Activated CD4-positive, alpha-beta T cell treated with anti-CD3 and anti-CD28 coated beads for 4 hours (primary cell): ENCODE measurements around the gene FKBP1A.

Experiments used
- DNase-seq, 2 donors: peaks; one replicate each; pipeline ENCODE4 v3.0.0-alpha.2; 2020

FKBP1A gene

DNA sequence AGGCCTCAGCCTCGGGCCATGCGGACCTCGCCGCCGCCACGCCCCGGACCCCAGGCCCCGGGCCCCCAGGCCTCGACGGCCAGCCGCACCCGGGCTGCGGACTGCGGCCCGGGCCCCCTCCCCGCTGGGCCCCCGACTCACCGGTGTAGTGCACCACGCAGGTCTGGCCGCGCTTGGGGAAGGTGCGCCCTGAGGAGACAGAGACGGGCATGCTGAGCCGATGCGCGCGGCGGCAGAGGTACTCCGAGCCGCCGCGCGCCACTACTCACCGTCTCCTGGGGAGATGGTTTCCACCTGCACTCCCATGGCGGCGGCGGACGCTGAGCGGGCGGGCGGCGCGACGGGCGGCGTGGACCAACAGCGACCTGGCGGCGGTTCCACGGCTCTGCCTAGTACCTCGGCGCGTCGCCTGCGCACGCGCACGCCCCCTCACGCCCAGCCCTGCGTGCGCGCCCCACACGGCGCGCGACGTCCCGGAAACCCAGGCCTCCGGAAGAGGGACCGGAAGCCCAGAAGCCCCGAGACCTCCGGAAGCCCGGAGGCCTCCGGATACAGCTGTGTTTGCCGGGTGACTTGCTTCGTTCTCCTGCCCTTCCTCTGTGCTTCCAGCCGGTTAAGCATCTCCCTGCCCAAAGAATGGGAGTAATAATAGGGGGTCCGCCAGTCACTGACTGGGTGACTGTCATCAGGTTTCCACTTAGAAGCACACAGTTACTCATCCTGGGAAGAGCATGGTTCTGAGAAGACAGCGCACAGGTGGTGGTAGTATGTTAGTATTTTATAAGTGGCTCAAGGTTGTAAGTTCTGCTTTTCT lies at the start of gene FKBP1A:
Gene FKBP1A, minus strand, starts transcription at position 362 of the 814 bp plus-strand sequence. Its CDS starts 56 bp downstream, at position 306.
- peak; percentile 86 to 88 for DNase-seq

DNA sequence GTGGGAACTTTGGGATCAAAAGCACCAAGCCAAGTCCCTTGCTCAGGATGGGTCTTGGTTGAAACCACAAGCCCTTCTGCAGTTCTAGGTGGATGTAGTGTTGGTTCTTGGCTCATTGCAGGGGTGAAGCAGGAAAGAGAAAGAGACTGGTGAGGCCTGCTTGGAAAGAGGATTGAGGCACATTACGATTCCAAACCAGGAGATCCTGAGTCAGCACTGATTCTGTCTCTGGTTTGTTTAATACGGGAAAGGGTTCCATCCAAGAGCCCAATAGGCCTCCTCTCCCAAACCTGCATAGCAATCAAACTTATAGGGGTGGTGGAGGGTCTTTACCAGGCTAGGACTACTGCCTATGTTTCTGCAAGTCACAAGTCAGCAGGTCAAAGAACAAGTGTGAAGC lies 49.5 kb upstream of the FKBP1A start:
- no peak for DNase-seq

DNA sequence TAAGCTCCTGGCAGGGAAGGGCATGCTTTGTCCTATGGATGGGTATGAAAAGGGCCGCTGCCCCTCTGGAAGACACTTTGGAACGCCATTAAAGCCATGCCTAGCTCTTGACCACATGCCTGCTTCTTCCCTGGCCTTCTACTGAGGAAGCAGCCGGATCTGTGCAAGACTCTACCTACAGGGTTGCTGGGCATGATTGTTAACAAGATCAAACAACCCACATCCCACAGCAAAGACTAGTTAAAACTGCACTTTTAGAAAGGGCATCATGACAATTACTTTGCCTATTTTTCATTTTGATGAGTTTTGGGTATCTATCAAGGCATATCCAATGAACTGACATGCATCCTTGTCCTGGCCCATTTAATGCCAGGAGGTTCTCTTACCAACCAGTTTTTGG lies 48.3 kb upstream of the FKBP1A start:
- no peak for DNase-seq

- peak in 1 of 2 donors; percentile 10 for DNase-seq
Observed at GRCh38 chr20:1440024-1440423, 47.2 kb upstream of the FKBP1A start.

- no peak for DNase-seq
Observed at GRCh38 chr20:1438361-1438760, 45.5 kb upstream of the FKBP1A start.

DNA sequence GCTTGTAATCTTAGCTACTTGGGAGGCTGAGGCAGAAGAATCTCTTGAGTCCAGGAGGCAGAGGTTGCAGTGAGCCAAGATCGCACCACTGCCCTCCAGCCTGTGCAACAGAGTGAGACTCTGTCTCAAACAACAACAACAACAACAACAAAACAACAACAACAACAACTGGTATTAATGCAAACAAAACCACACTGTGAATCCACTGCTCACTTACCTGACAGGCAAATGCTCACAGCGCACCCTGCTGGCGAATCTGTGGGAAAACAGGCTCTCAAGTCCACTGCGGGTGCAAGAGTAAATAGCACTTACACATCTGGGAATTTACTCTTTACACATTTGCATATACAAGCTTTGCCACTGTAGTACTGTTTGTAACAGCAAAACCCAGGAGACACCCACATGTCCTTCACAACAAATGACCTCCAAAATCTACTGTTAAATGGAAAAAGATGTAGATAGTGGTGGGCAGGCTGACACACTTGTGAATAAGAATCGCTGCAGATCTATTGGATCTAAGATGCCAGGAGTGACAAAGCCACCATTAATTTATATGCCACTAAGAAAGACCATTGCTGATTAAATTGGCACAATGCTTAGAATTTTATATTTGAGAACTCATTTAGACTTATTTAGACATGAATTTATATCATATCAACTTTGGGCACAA lies 44.5 kb upstream of the FKBP1A start:
- DNase-seq: peak; percentile 71 to 82

- no peak for DNase-seq
Observed at GRCh38 chr20:1436263-1436662, 43.4 kb upstream of the FKBP1A start.

- no peak for DNase-seq
Observed at GRCh38 chr20:1435337-1435699, 42.5 kb upstream of the FKBP1A start.

- DNase-seq: peak; percentile 16 to 29
Observed at GRCh38 chr20:1434571-1435336, 41.9 kb upstream of the FKBP1A start.

DNA sequence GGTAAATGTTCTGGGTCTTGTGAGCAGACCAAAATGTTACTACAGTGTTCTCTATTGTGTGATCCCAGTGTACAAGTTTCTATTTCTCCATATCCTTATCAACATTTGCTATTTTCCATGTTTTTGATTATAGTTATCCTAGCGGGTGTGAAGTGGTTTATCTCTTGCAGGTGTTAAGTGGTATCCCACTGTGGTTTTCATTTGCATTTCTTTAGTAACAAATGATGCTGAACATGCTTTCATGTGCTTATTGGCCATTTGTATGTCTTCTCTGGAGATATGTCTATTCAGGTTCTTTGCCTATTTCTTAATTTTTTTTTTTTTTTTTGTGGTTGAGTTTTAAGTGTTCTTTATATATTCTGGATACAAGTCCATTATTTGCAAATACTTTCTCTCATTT lies 38.3 kb upstream of the FKBP1A start:
- DNase-seq: no peak

- no peak for DNase-seq
Observed at GRCh38 chr20:1430004-1430451, 37.2 kb upstream of the FKBP1A start.

- DNase-seq: no peak
Observed at GRCh38 chr20:1429143-1429728, 36.4 kb upstream of the FKBP1A start.

- no peak for DNase-seq
Observed at GRCh38 chr20:1427457-1428054, 34.7 kb upstream of the FKBP1A start.

- no peak for DNase-seq
Observed at GRCh38 chr20:1426231-1426849, 33.5 kb upstream of the FKBP1A start.

- DNase-seq: no peak
Observed at GRCh38 chr20:1424336-1424735, 31.5 kb upstream of the FKBP1A start.

GRCh38 chr20:1423625-1424106 lies 30.8 kb upstream of the FKBP1A start:
- DNase-seq: no peak

GRCh38 chr20:1423206-1423605 lies 30.4 kb upstream of the FKBP1A start:
- DNase-seq: no peak

DNA sequence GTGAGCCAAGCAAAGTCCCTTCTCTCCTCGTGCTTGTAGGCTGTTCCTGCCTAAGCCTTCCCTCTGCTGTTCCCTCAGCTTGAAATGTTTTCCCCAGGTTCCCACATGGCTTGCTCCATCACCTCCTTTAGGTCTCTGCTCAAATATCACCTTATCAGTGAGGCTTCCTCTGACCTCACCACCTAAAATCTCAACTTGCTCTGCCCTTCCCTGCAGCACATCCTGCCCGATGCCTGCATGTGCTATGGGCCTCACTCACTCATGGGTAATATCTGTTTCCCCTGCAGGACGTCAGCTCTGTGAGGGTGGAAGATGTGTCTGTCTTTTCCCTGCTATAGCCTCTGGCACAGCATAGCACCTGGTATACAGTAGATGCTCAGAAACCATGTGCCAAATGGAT lies 29.9 kb upstream of the FKBP1A start:
- DNase-seq: no peak

GRCh38 chr20:1420066-1420465 lies 27.2 kb upstream of the FKBP1A start:
- DNase-seq: no peak

GRCh38 chr20:1418350-1418749 lies 25.5 kb upstream of the FKBP1A start:
- no peak for DNase-seq

- no peak for DNase-seq
Observed at GRCh38 chr20:1417790-1418189, 24.9 kb upstream of the FKBP1A start.

DNA sequence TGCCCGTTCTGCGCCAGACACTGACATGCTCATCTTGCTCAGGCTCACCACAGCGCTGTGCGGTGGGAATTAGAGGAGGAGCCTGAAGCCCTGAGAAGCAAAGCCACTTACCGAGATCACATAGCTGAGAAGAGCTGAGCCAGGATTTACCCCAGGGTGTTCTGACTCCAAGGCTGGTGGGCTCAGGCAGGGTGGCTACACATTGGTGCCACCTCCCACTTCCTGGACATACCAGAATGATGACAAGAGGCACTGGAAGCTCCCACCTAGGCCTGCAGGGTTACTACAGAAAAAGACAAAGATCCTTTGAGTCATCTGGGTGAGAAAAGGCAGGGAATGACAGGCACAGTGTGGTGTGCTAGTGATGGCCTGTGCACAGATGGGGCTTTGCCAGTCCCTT lies 24.4 kb upstream of the FKBP1A start:
- DNase-seq: no peak
